GM23338 (cell line): ENCODE measurements around the gene NAMPT. TPM values are rescaled to one million over a fixed set of nuclear protein-coding genes. Genes with fewer than 3 reads are reported as not detected.

Source experiments
- ATAC-seq: fragments of 200-7000 bp; cut with Tn5 transposase; 3 replicates; pipeline ENCODE4 v1.9.1; 2020
- DNase-seq: peaks from one replicate; pipeline ENCODE4 v3.0.0-alpha.2; 2015; ENCODE audit warnings: low spot score
- H2AFZ ChIP-seq: fragments of 200-600 bp; sonication (generic); 2 replicates; pipeline ENCODE4 v1.8.0; 2016; ENCODE audit warnings: antibody characterized with exemption, mild to moderate bottlenecking, moderate library complexity
- H3F3A ChIP-seq: fragments of 200-600 bp; sonication (generic); replicated peaks from 2 replicates; pipeline ENCODE4 v1.8.0; 2017; ENCODE audit warnings: antibody characterized with exemption, mixed run types, low read depth
- H3K27ac ChIP-seq: fragments of 200-600 bp; sonication (generic); 2 replicates; pipeline ENCODE4 v1.6.1; 2016; ENCODE audit warnings: low read depth
- H3K27me3 ChIP-seq: fragments of 200-600 bp; sonication (generic); 2 replicates; pipeline ENCODE4 v1.8.0; 2016; ENCODE audit warnings: mild to moderate bottlenecking, mixed run types, moderate library complexity; ENCODE audit not compliant: insufficient read depth
- H3K36me3 ChIP-seq: fragments of 200-600 bp; sonication (generic); 2 replicates; pipeline ENCODE4 v1.8.0; 2016; ENCODE audit warnings: mild to moderate bottlenecking; ENCODE audit not compliant: insufficient read depth
- H3K4me1 ChIP-seq: fragments of 200-600 bp; sonication (generic); 2 replicates; pipeline ENCODE4 v1.8.0; 2016; ENCODE audit warnings: mild to moderate bottlenecking, moderate library complexity; ENCODE audit not compliant: insufficient read depth
- H3K4me2 ChIP-seq: fragments of 200-600 bp; sonication (generic); 2 replicates; pipeline ENCODE4 v1.7.1; 2017; ENCODE audit warnings: mixed run types
- H3K4me3 ChIP-seq: fragments of 200-600 bp; sonication (generic); 2 replicates; pipeline ENCODE4 v1.6.1; 2016; ENCODE audit warnings: mixed run types
- H3K79me2 ChIP-seq: fragments of 200-600 bp; sonication (generic); replicated peaks from 2 replicates; pipeline ENCODE4 v1.8.0; 2017; ENCODE audit warnings: mild to moderate bottlenecking; ENCODE audit not compliant: insufficient read depth
- H3K9me2 ChIP-seq: fragments of 200-600 bp; sonication (generic); 2 replicates; pipeline ENCODE4 v1.8.0; 2017; ENCODE audit not compliant: insufficient read depth
- H4K20me1 ChIP-seq: fragments of 200-600 bp; sonication (generic); replicated peaks from 2 replicates; pipeline ENCODE4 v1.8.0; 2017; ENCODE audit warnings: mild to moderate bottlenecking; ENCODE audit not compliant: insufficient read depth
- H3K27ac Mint-ChIP-seq: 2 replicates; pipeline ENCODE4 v1.8.0; 2020; ENCODE audit warnings: inconsistent platforms, mild to moderate bottlenecking, moderate library complexity, mixed read lengths
- H3K27me3 Mint-ChIP-seq: 3 replicates; pipeline ENCODE4 v1.8.0; 2022; ENCODE audit warnings: low read depth, mild to moderate bottlenecking, moderate library complexity, mixed read lengths, inconsistent platforms; ENCODE audit not compliant: insufficient read depth, poor library complexity
- H3K36me3 Mint-ChIP-seq: 3 replicates; pipeline ENCODE4 v1.8.0; 2021; ENCODE audit warnings: low read depth, mild to moderate bottlenecking, inconsistent platforms, moderate library complexity, mixed read lengths
- H3K4me1 Mint-ChIP-seq: 3 replicates; pipeline ENCODE4 v1.8.0; 2020; ENCODE audit warnings: mild to moderate bottlenecking, inconsistent platforms, mixed read lengths
- H3K4me3 Mint-ChIP-seq: 3 replicates; pipeline ENCODE4 v1.8.0; 2021; ENCODE audit warnings: moderate library complexity, mild to moderate bottlenecking, inconsistent platforms, mixed read lengths
- H3K9me3 Mint-ChIP-seq: 3 replicates; pipeline ENCODE4 v1.8.0; 2020; ENCODE audit warnings: moderate library complexity, mild to moderate bottlenecking, inconsistent platforms, mixed read lengths
- CREB1 ChIP-seq: fragments of 250-450 bp; sonication (Bioruptor Pico); IDR thresholded peaks from 2 replicates; pipeline ENCODE4 v1.5.0; 2020; ENCODE audit warnings: low read depth, mild to moderate bottlenecking, moderate library complexity
- CTCF ChIP-seq, 2 experiments: fragments of 200-600 bp in 1 of 2; sonication (generic) in 1 of 2; conservative IDR thresholded peaks; 2 replicates each; pipeline versions ENCODE4 v1.5.1 to v1.6.1; 2016 to 2017; ENCODE audit warnings: antibody characterized with exemption in 2 of 2, low read depth in 2 of 2, mild to moderate bottlenecking in 2 of 2, moderate library complexity in 1 of 2
- ETS1 ChIP-seq: IDR thresholded peaks from 2 replicates; pipeline ENCODE4 v1.6.1; 2016; ENCODE audit warnings: antibody characterized with exemption
- EZH2 ChIP-seq: fragments of 200-600 bp; sonication (generic); IDR thresholded peaks from one replicate; pipeline ENCODE4 v1.8.0; 2017; ENCODE audit warnings: antibody characterized with exemption, mild to moderate bottlenecking, low read depth; ENCODE audit not compliant: unreplicated experiment
- EZH2phosphoT487 ChIP-seq: fragments of 200-600 bp; sonication (generic); IDR thresholded peaks from one replicate; pipeline ENCODE4 v1.8.1; 2018; ENCODE audit warnings: antibody characterized with exemption; ENCODE audit not compliant: unreplicated experiment
- JUNB ChIP-seq: IDR thresholded peaks from one replicate; pipeline ENCODE4 v1.6.1; 2016; ENCODE audit warnings: antibody characterized with exemption; ENCODE audit not compliant: unreplicated experiment
- NANOG ChIP-seq: IDR thresholded peaks from 2 replicates; pipeline ENCODE4 v1.6.1; 2016; ENCODE audit warnings: antibody characterized with exemption, borderline replicate concordance
- POLR2AphosphoS5 ChIP-seq: IDR thresholded peaks from 2 replicates; pipeline ENCODE4 v1.6.1; 2016; ENCODE audit warnings: antibody characterized with exemption, low read depth
- REST ChIP-seq: IDR thresholded peaks from one replicate; pipeline ENCODE4 v1.6.1; 2018; ENCODE audit warnings: antibody characterized with exemption; ENCODE audit not compliant: unreplicated experiment
- STAT1 ChIP-seq: IDR thresholded peaks from one replicate; pipeline ENCODE4 v1.6.1; 2016; ENCODE audit warnings: antibody characterized with exemption; ENCODE audit not compliant: unreplicated experiment
- ZNF114 ChIP-seq: fragments of 250-450 bp; sonication (Bioruptor Pico); IDR thresholded peaks from 2 replicates; pipeline ENCODE4 v1.5.0; 2020; ENCODE audit warnings: mild to moderate bottlenecking, moderate library complexity
- ZNF331 ChIP-seq: fragments of 250-450 bp; sonication (Bioruptor Pico); IDR thresholded peaks from 2 replicates; pipeline ENCODE4 v1.5.0; 2020; ENCODE audit warnings: low read depth, mild to moderate bottlenecking, moderate library complexity
- ZNF462 ChIP-seq: fragments of 250-450 bp; sonication (Bioruptor Pico); IDR thresholded peaks from 2 replicates; pipeline ENCODE4 v1.5.0; 2020; ENCODE audit warnings: mild to moderate bottlenecking, moderate library complexity
- polyA plus RNA-seq: library from polyadenylated mRNA; unstranded; fragments of >200 nt; fragmentation: Nextera tagmentation; extraction: Ambion mirVana; gene quantifications from 2 replicates; pipeline ENCODE4 v1.2.1, GENCODE V29; 2016
- total RNA-seq: library from RNA; depleted of rRNA; stranded (reverse); fragments of >200 nt; shearing (Covaris generic); gene quantifications from 2 replicates; pipeline ENCODE4 v1.2.3, GENCODE V29; 2014

NAMPT gene
- total and polyA plus RNA-seq, 2 experiments from 2014 or later = 37.9 to 73.9 TPM

GRCh38 chr7:106273009-106273668, 11.6 kb downstream of the NAMPT start:
- DNase-seq (no peak), ATAC-seq (no peak)

More at GRCh38 chr7:106273009-106273668, 11.6 kb downstream of the NAMPT start:
- Mint-ChIP-seq H3K9me3 (no peaks in the 10 kb centered on the region), H3K36me3 (peaks cover 51% of the 10 kb centered on the region), H3K4me1 (no peaks in the 10 kb centered on the region), H3K27ac (no peak overlapping the region), H3K27me3 (no peaks in the 10 kb centered on the region), H3K4me3 (no peak overlapping the region)
- TF ChIP-seq ETS1 (no peak), JUNB (no peak), ZNF114 (CRISPR knock-in tag) (no peak), NANOG (no peak), EZH2 (no peak), EZH2phosphoT487 (no peak), STAT1 (no peak), ZNF462 (CRISPR knock-in tag) (no peak), CTCF (conservative IDR thresholded peaks at IDR 0.05; ENCODE audit: low read depth in 2 of 2) (no peak), ZNF331 (CRISPR knock-in tag) (no peak), POLR2AphosphoS5 (no peak), REST (no peak), CREB1 (CRISPR knock-in tag) (no peak)
- H3K27ac ChIP-seq = no peak overlapping the region
- no peak overlapping the region for H3K4me2 ChIP-seq
- H4K20me1 ChIP-seq = peaks cover 19% of the 10 kb centered on the region
- H3K4me3 ChIP-seq = no peak overlapping the region
- H3K27me3 ChIP-seq = no peaks in the 10 kb centered on the region
- H3F3A ChIP-seq = no peaks in the 10 kb centered on the region
- peaks cover 41% of the 10 kb centered on the region for H3K79me2 ChIP-seq
- no peaks in the 10 kb centered on the region for H3K4me1 ChIP-seq
- H3K9me2 ChIP-seq = no peaks in the 10 kb centered on the region
- peaks cover 36% of the 10 kb centered on the region for H3K36me3 ChIP-seq
- H2AFZ ChIP-seq = no peak overlapping the region
